ENCODE data around the gene L1TD1. TPM values are rescaled to one million over a fixed set of nuclear protein-coding genes. Genes with fewer than 3 reads are reported as not detected.
"Not testable (repeated sequence)": the region's sequence is repeated elsewhere in the genome, so short reads cannot be mapped to it uniquely, and the experiment has no call there.

The L1TD1 gene
- polyA plus RNA-seq, 1 donor from 2014 or later = not detected

GRCh38 chr1:62177621-62178020 lies 17.0 kb upstream of the L1TD1 start:
- no peak overlapping the region for H3K4me3 ChIP-seq (ENCODE audit: low read length)
- no peaks in the 10 kb centered on the region for H3K9me2 ChIP-seq (ENCODE audit: insufficient read depth, low read length)
- no peak overlapping the region for H2AFZ ChIP-seq (ENCODE audit: low read depth, low read length)
- no peak overlapping the region for H3K9ac ChIP-seq (ENCODE audit: low read length)
- TF ChIP-seq MXI1 (conservative IDR thresholded peaks at IDR 0.05; ENCODE audit: poor library complexity, severe bottlenecking) (no peak), EP300 (conservative IDR thresholded peaks at IDR 0.05; ENCODE audit: poor library complexity, severe bottlenecking) (no peak), EZH2 (IDR thresholded peaks at IDR 0.05; ENCODE audit: borderline replicate concordance, insufficient read depth, low read length, poor library complexity, severe bottlenecking) (no peak), RAD21 (conservative IDR thresholded peaks at IDR 0.05) (no peak), POLR2AphosphoS5 (IDR thresholded peaks at IDR 0.05) (no peak), TAF1 (IDR thresholded peaks at IDR 0.05; ENCODE audit: low read depth) (no peak), SMC3 (conservative IDR thresholded peaks at IDR 0.05; ENCODE audit: poor library complexity) (no peak)
- TF ChIP-seq, protein P1, sequence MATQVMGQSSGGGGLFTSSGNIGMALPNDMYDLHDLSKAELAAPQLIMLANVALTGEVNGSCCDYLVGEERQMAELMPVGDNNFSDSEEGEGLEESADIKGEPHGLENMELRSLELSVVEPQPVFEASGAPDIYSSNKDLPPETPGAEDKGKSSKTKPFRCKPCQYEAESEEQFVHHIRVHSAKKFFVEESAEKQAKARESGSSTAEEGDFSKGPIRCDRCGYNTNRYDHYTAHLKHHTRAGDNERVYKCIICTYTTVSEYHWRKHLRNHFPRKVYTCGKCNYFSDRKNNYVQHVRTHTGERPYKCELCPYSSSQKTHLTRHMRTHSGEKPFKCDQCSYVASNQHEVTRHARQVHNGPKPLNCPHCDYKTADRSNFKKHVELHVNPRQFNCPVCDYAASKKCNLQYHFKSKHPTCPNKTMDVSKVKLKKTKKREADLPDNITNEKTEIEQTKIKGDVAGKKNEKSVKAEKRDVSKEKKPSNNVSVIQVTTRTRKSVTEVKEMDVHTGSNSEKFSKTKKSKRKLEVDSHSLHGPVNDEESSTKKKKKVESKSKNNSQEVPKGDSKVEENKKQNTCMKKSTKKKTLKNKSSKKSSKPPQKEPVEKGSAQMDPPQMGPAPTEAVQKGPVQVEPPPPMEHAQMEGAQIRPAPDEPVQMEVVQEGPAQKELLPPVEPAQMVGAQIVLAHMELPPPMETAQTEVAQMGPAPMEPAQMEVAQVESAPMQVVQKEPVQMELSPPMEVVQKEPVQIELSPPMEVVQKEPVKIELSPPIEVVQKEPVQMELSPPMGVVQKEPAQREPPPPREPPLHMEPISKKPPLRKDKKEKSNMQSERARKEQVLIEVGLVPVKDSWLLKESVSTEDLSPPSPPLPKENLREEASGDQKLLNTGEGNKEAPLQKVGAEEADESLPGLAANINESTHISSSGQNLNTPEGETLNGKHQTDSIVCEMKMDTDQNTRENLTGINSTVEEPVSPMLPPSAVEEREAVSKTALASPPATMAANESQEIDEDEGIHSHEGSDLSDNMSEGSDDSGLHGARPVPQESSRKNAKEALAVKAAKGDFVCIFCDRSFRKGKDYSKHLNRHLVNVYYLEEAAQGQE (IDR thresholded peaks at IDR 0.05; ENCODE audit: borderline replicate concordance) = no peak
- TF ChIP-seq, protein P2, sequence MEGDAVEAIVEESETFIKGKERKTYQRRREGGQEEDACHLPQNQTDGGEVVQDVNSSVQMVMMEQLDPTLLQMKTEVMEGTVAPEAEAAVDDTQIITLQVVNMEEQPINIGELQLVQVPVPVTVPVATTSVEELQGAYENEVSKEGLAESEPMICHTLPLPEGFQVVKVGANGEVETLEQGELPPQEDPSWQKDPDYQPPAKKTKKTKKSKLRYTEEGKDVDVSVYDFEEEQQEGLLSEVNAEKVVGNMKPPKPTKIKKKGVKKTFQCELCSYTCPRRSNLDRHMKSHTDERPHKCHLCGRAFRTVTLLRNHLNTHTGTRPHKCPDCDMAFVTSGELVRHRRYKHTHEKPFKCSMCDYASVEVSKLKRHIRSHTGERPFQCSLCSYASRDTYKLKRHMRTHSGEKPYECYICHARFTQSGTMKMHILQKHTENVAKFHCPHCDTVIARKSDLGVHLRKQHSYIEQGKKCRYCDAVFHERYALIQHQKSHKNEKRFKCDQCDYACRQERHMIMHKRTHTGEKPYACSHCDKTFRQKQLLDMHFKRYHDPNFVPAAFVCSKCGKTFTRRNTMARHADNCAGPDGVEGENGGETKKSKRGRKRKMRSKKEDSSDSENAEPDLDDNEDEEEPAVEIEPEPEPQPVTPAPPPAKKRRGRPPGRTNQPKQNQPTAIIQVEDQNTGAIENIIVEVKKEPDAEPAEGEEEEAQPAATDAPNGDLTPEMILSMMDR (IDR thresholded peaks at IDR 0.05; ENCODE audit: poor library complexity, severe bottlenecking) = no peak
- no peaks in the 10 kb centered on the region for H4K20me1 ChIP-seq (ENCODE audit: insufficient read depth)
- no peak overlapping the region for H3K27ac ChIP-seq (ENCODE audit: low read length)
- no peaks in the 10 kb centered on the region for H3K27me3 ChIP-seq (ENCODE audit: insufficient read depth, low read depth, low read length)
- H3K79me2 ChIP-seq (replicated peaks; ENCODE audit: insufficient read depth, low read length) = no peaks in the 10 kb centered on the region
- no peaks in the 10 kb centered on the region for H3K9me3 ChIP-seq (ENCODE audit: low read length)
- no peaks in the 10 kb centered on the region for H3K36me3 ChIP-seq (ENCODE audit: insufficient read depth, low read length)
- H3K4me2 ChIP-seq (ENCODE audit: low read length) = no peak overlapping the region
- H3F3A ChIP-seq (ENCODE audit: insufficient read depth, low read length, poor library complexity, severe bottlenecking) = no peaks in the 10 kb centered on the region

GRCh38 chr1:62178372-62178771 lies 16.3 kb upstream of the L1TD1 start:
- Histone ChIP-seq H2AFZ (ENCODE audit: low read depth, low read length) (no peak overlapping the region), H3K27me3 (ENCODE audit: insufficient read depth, low read depth, low read length) (no peaks in the 10 kb centered on the region), H3K9me3 (ENCODE audit: low read length) (no peaks in the 10 kb centered on the region), H3K4me3 (ENCODE audit: low read length) (no peak overlapping the region), H3K36me3 (ENCODE audit: insufficient read depth, low read length) (no peaks in the 10 kb centered on the region), H3K27ac (ENCODE audit: low read length) (no peak overlapping the region), H3K9me2 (ENCODE audit: insufficient read depth, low read length) (no peaks in the 10 kb centered on the region), H3K4me2 (ENCODE audit: low read length) (no peak overlapping the region), H4K20me1 (ENCODE audit: insufficient read depth) (no peaks in the 10 kb centered on the region), H3K79me2 (replicated peaks; ENCODE audit: insufficient read depth, low read length) (no peaks in the 10 kb centered on the region), H3F3A (ENCODE audit: insufficient read depth, low read length, poor library complexity, severe bottlenecking) (no peaks in the 10 kb centered on the region), H3K9ac (ENCODE audit: low read length) (no peak overlapping the region)
- TF ChIP-seq MXI1 (conservative IDR thresholded peaks at IDR 0.05; ENCODE audit: poor library complexity, severe bottlenecking) (no peak), EP300 (conservative IDR thresholded peaks at IDR 0.05; ENCODE audit: poor library complexity, severe bottlenecking) (no peak), SMC3 (conservative IDR thresholded peaks at IDR 0.05; ENCODE audit: poor library complexity) (no peak)
- TF ChIP-seq, protein P1 (IDR thresholded peaks at IDR 0.05; ENCODE audit: borderline replicate concordance) = no peak

- H3K4me2 ChIP-seq (ENCODE audit: low read length); H3K4me3 ChIP-seq (ENCODE audit: low read length); H3K79me2 ChIP-seq (replicated peaks; ENCODE audit: insufficient read depth, low read length); H3F3A ChIP-seq (ENCODE audit: insufficient read depth, low read length, poor library complexity, severe bottlenecking); H2AFZ ChIP-seq (ENCODE audit: low read depth, low read length); H3K36me3 ChIP-seq (ENCODE audit: insufficient read depth, low read length); H3K27me3 ChIP-seq (ENCODE audit: insufficient read depth, low read depth, low read length); H3K9ac ChIP-seq (ENCODE audit: low read length); H3K9me2 ChIP-seq (ENCODE audit: insufficient read depth, low read length); H3K27ac ChIP-seq (ENCODE audit: low read length); H4K20me1 ChIP-seq (ENCODE audit: insufficient read depth); H3K9me3 ChIP-seq (ENCODE audit: low read length): not testable (repeated sequence)
Observed at GRCh38 chr1:62180054-62180453, 14.6 kb upstream of the L1TD1 start.

All from neural cell (in vitro differentiated cells).